Jurkat, Clone E6-1 (cell line): ENCODE data around the gene RANBP10.
A peak's percentile ranks its signal among the peaks of the same experiment; 100 is the strongest.

Experiments used
- DNase-seq: peaks from one replicate; pipeline ENCODE4 v3.0.0-alpha.2; 2011; ENCODE audit warnings: low read depth, low spot score
- H3K4me3 ChIP-seq: 2 replicates; pipeline ENCODE4 v1.5.1; 2011; ENCODE audit warnings: mild to moderate bottlenecking, low read length, control low read depth, moderate library complexity

Gene RANBP10

DNA sequence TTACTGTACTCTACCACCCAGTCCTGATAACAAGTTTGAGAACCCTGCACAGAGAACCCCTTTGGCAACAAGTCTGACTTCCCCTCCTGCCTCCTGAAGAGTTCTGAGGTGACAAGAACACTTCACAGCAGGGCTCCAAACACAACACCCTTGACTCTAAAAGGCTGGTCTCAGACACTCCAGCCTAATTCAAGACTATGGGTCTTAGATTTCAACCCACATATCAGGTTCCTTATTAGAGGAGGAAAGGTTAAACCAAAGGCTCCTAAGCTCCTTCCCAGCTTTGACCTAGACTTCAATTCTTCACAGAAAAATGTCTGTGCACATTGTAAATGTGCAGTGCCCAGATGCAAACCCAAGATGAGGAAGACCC, 23.0 kb downstream of the RANBP10 start:
- no peak for DNase-seq
- H3K4me3 ChIP-seq = no peak overlapping the region

DNA sequence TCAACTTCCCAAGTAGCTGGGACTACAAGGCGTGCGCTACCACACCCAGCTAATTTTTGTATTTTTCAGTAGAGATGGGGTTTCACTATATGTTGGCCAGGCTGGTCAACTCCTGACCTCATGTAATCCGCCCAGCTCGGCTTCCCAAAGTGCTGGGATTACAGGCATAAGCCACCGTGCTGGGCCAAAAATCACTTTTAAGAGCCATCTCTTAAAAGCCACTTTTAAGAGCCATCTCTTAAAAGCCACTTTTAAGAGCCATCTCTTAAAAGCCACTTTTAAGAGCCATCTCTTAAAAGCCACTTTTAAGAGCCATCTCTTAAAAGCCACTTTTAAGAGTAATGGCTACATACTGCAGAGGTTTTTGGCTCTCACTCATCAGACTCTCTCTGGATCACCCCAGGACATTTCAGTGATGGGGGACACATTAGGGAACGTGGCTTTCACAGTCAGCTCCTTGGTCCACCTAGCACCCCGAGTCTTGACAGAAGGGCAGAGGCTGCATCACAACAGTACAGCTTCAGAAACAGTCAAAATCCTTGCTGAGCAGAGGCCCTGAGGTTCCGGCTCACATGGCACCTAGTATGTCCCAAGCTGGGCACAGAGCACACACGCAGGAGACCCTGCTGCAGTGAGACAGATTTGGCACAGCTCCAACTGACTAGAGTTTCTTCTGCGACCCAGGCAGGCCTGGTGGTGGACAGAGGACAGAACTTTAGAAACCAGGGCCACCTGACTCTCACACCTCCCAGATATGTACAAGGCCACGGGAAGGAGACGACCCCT, 23.6 kb downstream of the RANBP10 start:
- no peak for DNase-seq

DNA sequence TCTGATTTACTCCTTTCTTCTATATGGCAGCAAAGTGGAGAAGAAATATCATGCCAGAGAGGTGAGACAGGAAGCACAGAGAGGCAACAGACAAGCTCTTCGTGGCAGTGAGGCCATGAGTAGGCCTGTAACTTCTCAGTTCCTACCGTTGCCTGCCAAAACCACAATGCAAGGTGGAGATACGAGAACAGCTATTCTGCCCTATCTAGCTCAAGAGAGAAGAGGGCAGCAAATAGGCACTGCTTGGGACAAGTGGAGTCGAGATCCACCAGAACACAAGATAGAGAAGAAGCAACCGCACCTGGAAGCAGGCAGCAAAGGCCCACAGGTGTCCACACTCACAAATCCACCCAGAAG, 24.8 kb downstream of the RANBP10 start:
- DNase-seq = peak; percentile 83
- peak overlapping the region; percentile 15 for H3K4me3 ChIP-seq

More for the DNA sequence above, 23.6 kb downstream of the RANBP10 start:
- no peak overlapping the region for H3K4me3 ChIP-seq

DNA sequence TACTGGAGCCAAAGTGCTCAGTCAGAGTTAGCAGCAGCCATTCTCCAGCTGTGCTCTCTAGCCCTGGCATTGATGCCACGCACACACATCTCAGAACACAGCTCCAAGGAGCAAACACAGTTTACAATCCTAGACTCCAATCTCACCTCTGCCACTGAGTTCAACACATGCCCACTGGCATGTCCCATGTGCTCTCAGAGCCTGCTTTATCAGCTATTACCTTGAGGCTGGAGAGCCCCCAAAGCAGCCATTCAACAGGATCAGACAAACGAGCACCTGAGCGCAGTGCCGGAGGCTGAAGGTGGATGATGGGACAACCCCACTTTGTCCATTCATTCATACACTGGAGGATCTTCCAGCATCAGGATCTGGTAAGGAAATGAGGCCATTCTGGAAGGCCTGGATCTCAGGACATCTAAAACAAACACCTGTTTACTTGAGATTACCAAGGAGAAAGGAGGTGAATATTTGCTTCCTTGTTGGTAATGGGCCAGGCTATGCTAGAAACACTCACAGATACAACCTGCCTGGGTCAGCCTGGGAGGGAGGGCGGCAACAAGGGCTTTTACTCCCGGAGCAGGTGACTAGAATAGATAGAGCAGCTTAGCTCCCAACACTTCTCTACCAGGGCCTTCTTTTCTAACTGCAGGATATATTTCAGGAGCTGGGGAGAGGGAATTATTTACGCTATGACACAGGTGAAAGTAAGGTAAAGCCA, 25.4 kb downstream of the RANBP10 start:
- H3K4me3 ChIP-seq = no peak overlapping the region
- DNase-seq = no peak

DNA sequence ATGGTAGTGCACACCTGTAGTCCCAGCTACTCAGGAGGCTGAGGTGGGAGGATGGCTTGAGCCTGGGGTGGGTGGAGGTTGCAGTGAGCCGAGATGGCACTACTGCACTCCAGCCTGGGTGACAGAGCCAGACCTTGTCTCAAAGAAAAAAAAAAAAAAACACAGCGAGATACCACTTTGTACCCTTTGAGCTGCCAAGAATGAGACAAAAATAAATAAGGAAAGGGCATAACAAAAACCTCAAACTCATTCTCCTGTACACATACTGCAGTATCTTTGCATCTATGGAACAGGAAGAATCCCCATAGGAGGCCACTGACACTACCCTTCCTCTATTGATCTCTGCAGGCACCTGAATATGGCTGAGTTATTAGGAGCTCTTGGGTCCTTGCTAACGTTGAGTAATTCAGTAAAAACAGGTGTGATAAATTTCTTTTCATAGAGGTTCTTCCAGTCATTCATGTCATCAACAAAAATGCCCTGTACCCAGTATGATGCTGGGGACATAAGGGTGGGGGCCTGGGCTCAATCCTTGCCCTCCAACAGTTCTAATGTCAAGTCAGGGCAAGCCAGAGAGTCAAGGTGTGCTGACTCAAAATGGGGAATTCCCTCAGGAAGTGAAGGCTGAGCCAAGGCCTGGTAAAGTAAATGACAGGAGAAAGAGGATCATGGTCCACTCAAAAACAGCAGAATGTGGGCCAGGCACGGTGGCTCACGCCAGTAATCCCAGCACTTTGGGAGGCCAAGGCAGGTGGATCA, 26.9 kb downstream of the RANBP10 start:
- no peak overlapping the region for H3K4me3 ChIP-seq
- no peak for DNase-seq

DNA sequence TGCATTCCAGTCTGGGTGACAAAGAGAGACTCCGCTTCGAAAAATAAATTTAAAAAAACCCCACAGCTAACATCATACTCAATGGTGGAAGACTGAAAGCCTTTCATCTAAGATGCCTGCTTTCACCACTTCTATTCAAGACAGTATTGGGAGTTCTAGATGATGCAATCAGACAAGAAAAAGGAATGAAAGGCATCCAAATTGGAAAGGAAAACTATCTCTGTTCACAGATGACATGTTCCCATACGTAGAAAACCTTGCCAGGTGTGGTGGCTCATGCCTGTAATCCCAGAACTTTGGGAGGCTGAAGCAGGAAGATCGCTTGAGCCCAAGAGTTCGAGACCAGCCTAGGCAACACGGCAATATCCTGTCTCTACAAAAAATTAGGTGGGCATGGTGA, 31.1 kb downstream of the RANBP10 start:
- no peak overlapping the region for H3K4me3 ChIP-seq
- no peak for DNase-seq

DNA sequence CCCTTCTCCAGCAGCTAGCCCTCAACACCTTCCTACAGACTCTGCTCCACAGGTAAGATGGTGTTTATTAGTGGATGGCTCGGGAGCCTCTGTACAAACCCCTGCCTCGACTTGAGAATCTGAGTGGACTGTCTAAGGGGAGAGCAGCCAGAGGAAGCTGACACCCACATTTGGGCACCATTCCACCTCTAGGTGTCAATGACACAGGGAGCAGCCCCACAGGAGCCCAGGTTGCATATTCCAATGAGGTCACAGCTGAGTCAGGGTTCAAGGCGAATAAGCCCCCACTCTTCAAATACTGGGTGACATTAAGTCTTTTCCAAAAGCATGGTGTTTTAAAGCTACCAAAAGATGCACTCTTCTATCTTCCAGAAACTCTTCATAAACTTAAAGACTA, 31.9 kb downstream of the RANBP10 start:
- no peak for DNase-seq

DNA sequence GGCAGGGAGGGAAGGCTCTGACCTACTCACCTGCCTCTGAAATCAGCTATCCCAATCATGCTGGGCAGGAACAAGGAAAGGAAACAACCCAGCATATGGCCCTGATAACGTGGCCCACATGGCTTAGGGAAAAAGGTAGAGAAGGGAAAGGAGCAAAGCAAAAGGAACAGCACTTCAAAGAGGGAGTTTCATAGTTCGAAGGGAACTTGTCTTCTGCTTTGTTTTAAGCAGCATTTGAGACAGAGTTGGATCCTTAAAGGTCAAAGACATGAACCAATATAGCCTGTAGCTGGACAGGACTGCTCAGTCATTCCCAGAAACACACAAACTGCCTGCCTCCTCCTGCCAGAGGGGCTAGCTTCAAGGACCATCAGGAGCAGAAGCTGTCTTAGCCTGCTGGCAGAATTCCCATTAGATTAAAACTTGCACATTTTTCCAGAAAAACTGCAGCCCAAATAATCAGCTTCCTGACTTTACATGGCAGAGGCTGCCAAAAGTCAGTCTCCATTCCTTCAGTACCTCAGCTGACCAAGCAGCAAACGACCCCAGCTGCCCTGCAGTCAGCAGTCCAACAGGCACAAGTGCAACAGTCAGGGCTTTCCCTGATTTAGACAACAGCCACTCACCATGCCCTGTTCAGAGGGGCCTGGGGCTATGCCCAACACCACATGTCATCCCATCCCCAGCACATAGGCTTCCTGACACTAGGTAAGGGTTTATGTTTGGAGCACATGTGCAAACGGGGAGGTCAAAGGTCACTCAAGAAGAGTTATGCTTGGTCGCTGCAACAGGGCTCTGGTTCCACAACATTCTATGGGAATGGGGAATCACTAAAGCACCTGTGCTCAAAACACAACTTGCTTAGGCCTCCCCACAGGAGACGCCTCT, 32.5 kb downstream of the RANBP10 start:
- DNase-seq = no peak
- H3K4me3 ChIP-seq = no peak overlapping the region

More for the DNA sequence above, 31.9 kb downstream of the RANBP10 start:
- no peak overlapping the region for H3K4me3 ChIP-seq

DNA sequence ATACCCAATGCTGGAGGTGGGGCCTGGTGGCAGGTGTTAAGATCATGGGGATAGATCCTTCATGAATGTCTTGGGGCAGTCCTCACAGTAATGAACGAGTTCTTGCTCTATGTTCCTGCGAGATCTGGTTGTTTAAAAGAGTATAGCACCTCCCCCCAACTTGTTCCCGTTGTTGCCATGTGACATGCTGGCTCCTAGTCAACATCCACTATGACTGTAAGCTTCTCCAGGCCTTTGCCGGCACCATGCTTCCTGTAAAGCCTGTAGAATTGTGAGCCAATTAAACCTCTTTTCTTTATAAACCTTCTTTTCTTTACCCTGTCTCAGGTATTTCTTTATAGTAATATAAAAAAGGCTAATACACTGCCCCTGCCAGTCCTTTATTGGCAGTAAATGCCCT, 33.3 kb downstream of the RANBP10 start:
- no peak overlapping the region for H3K4me3 ChIP-seq
- DNase-seq = no peak

DNA sequence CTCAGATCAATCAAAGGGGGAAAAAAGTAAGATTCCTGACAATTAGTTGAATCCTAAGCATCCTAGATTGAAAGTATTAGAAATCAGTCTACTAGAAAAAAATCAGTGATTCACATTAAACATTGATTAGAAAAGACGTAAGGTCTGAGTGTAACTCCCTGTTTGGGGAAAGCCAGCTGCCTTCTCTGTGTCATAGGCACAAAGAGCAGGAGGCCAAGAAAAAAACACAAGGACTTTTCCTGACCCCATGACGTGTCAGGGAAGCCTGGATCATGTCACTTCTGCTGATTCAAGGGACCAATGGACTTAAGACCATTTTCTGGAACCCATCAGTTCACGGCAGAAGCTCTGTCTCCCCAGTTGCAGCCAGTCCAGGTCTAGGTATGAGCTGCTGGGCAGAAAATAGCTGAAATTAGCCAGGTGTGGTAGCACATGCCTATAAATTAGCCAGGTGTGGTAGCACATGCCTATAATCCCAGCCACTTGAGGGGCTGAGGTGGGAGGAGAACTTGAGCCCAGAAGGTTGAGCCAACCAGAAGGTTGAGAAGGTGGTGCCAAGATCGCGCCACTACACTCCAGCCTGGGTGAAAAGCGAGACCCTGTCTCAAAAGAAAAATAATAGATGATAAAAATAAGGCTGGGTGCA, 35.9 kb downstream of the RANBP10 start:
- DNase-seq = no peak
- no peak overlapping the region for H3K4me3 ChIP-seq

DNA sequence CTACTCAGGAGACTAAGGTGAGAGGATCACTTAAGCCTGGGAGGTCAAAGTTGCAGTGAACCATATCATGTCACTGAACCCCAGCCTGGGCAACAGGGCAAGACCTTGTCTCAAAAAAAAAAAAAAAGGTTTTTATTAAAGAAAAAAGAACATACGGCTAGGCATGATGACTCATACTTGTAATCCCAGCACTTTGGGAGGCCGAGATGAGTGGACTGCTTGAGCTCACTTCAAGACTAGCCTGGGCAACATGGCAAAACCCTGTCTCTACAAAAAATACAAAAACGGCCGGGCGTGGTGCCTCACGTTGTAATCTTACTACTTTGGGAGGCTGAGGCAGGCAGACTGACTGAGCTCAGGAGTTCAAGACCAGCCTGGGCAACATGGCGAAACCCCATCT, 38.4 kb downstream of the RANBP10 start:
- no peak for DNase-seq
- no peak overlapping the region for H3K4me3 ChIP-seq

DNA sequence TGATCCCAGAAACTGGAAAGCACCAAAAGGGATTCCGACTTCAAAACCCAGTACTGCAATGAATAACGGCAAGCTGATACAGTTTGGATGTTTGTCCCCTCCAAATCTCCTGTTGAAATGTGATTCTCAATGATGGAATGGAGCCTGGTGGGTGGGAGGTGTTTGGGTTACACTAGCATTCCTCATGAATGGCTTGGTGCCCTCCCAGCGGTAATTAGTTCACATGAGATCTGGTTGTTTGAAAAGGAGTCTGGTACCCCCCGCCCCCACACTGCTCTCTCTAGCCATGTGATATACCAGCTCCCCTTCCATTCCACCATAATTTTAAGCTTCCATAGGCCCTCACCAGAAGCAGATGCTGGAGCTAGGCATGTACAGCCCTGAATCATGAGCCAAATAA, 40.1 kb downstream of the RANBP10 start:
- DNase-seq = no peak
- no peak overlapping the region for H3K4me3 ChIP-seq

DNA sequence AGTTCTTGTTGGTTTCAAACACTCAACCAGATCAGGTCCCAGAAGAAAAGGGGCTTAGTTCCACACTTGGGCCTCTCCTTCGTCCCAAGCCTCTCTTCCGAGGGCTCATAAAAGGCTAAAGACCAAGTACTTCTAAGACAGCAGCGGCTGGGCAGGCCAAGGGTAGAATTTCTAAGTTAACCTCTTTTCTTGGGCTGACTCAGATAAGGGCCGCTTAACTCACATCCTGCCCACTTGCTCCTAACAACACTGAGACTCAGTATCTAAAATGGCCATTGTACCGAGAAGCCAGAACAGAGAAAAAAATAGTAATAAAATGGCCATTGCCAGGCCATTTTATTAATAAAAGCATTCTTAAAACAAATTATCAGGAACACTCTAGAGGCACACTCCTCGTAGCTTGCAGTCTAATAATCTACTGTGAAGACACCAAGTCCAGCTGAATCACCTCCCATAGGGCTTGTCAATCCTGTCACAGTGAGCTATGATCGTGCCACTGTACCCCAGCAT, 42.1 kb downstream of the RANBP10 start:
- H3K4me3 ChIP-seq = no peak overlapping the region
- DNase-seq = no peak

DNA sequence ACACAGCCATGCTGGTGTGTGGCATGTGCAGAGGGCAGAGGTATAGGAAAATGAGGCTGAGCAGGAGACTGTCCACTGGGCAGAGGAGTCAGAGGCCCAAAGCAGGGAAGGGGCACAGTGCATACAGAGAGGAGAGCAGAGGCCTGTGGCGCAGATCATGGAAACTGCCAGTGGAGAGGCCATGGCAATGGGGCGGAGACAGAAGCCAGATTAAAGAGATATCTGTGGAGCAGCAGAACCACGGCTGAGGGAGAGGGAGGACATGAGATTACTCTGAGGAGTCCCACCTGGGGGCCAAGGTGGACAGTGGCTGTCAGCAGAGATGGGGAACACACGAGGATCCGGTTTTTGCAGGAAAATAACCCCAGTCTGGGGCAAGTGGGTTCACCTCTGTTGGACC, 43.3 kb downstream of the RANBP10 start:
- DNase-seq = no peak
- H3K4me3 ChIP-seq = no peak overlapping the region

DNA sequence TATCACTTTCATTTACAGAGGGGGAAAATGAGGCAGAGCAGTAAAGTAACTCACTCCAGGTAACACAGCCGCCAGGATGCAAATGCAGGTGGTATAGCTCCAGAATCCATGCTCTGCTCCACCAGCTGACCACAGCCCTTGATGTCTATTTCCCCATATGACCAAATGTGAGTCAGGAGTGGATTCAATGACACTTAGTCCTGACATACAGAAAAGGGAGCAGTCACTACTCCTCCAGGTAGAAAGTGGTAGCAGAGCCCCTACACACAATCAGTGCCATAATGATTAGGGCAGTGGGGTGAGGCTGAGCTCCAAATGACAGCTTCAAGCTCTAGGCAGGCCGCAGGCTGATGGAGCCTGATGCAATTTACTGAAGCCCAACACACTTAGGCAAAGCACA, 44.0 kb downstream of the RANBP10 start:
- no peak overlapping the region for H3K4me3 ChIP-seq
- no peak for DNase-seq

DNA sequence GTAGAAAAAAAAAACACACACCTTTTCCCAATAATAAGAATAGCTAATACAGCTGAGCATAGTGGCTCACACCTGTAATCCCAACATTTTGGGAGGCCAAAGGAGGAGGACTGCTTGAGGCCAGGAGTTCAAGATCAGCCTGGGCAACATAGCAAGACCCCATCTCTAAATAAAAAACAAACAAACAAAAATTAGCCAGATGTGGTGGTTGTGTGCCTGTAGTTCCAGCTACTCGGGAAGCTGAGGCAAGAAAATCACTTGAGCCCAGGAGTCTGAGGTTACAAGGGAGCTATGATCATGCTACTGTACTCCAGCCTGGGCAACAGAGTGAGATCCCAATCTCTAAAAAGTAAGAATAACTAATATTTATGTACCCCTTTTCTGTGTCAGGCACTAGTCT, 44.4 kb downstream of the RANBP10 start:
- no peak for DNase-seq
- H3K4me3 ChIP-seq = no peak overlapping the region

DNA sequence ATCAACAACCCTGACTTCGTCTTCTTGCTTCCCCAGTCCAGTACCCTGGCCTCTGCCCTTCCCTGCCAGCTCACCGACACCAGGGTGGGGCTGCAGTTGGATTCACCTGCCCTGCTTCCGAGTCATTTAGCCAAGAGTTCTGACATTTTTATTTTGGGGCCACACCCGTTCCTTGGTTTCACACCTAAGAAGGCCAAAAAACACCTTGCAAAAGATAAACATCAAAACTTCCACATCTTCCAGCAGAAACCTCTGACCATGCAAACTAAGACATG, 45.5 kb downstream of the RANBP10 start:
- no peak for DNase-seq

DNA sequence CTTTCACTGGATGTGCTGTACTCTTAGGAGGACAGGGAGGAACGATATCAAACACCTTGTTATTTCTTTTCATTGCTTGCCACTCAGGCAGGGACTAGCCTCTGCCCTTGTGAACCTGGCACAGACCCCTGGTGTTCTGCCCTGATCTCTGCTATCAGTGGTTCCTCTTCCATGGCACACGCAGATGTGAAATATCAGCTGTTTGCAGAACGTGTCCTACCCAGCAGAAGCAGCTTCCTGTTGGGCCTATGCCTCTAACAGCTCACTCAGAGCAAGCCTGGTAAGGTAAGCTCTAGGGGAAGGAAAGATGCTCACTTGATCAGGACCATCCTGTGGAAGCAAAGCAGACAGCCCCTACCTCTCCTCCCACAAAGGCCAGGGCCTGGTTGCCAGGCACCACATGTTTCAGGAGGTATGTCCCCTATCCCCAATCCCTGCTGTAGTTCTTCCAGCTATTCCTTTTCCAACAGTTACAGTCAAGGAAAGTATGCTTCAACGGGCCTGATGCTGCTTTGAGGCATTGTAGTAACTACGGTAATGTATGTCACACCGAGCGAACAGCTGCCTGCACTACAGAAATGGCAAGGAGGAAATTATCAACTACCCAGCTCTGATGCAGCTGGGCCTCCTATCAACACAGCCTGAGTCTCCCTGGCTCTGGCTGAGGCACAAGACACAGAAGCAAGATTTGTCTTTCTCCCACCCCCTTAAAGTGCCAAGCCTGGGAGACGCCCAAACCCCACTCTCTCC, 46.0 kb downstream of the RANBP10 start:
- H3K4me3 ChIP-seq = no peak overlapping the region
- peak; percentile 30 for DNase-seq

More for the DNA sequence above, 45.5 kb downstream of the RANBP10 start:
- H3K4me3 ChIP-seq = no peak overlapping the region
